Dermis blood vessel endothelial cell (primary cell): ENCODE measurements around the gene FAM124A. TPM values are rescaled to one million over a fixed set of nuclear protein-coding genes. Genes with fewer than 3 reads are reported as not detected.

ENCODE experiments used
- DNase-seq: peaks from one replicate; pipeline ENCODE4 v3.0.0; 2010
- total RNA-seq: library from RNA; depleted of rRNA; stranded (reverse); fragments of >200 nt; gene quantifications from 2 replicates; pipeline ENCODE4 v1.2.3, GENCODE V29; 2014

The FAM124A gene
- total RNA-seq, 1 donor from 2014 or later = 9.7 TPM

- no peak for DNase-seq
These were observed 22.6 kb downstream of the FAM124A start for GRCh38 chr13:51244637-51245405.

- DNase-seq = no peak
These were observed 23.4 kb downstream of the FAM124A start for GRCh38 chr13:51245583-51245982.

GRCh38 chr13:51246025-51246417 lies 23.8 kb downstream of the FAM124A start:
- DNase-seq = no peak

GRCh38 chr13:51246418-51247277 lies 24.4 kb downstream of the FAM124A start:
- DNase-seq = no peak

- no peak for DNase-seq
These were observed 27.1 kb downstream of the FAM124A start for GRCh38 chr13:51249255-51249654.

GRCh38 chr13:51249770-51250741 lies 27.9 kb downstream of the FAM124A start:
- peak; percentile 44 for DNase-seq

GRCh38 chr13:51251480-51251879 lies 29.3 kb downstream of the FAM124A start:
- no peak for DNase-seq

GRCh38 chr13:51252954-51253532 lies 30.8 kb downstream of the FAM124A start:
- DNase-seq = peak; percentile 9

GRCh38 chr13:51255556-51255955 lies 33.4 kb downstream of the FAM124A start:
- DNase-seq = no peak

GRCh38 chr13:51257187-51257586 lies 35.0 kb downstream of the FAM124A start:
- no peak for DNase-seq

- DNase-seq = no peak
These were observed 36.7 kb downstream of the FAM124A start for GRCh38 chr13:51258612-51259548.

GRCh38 chr13:51260154-51260553 lies 38.0 kb downstream of the FAM124A start:
- no peak for DNase-seq

- no peak for DNase-seq
These were observed 39.5 kb downstream of the FAM124A start for GRCh38 chr13:51261610-51262249.

- no peak for DNase-seq
These were observed 40.5 kb downstream of the FAM124A start for GRCh38 chr13:51262501-51263211.

GRCh38 chr13:51266642-51267041 lies 44.4 kb downstream of the FAM124A start:
- no peak for DNase-seq

GRCh38 chr13:51267622-51268021 lies 45.4 kb downstream of the FAM124A start:
- DNase-seq = no peak

GRCh38 chr13:51269039-51269438 lies 46.8 kb downstream of the FAM124A start:
- no peak for DNase-seq

- DNase-seq = no peak
These were observed 48.6 kb downstream of the FAM124A start for GRCh38 chr13:51270623-51271415.

GRCh38 chr13:51271528-51272085 lies 49.4 kb downstream of the FAM124A start:
- no peak for DNase-seq
